B cell (primary cell): ENCODE measurements around the gene KYNU. TPM values are rescaled to one million over a fixed set of nuclear protein-coding genes. Genes with fewer than 3 reads are reported as not detected.
"Not testable (repeated sequence)": the region's sequence is repeated elsewhere in the genome, so short reads cannot be mapped to it uniquely, and the experiment has no call there.

ENCODE experiments used
- ATAC-seq: fragments of 200-7000 bp; cut with Tn5 transposase; one replicate; pipeline ENCODE4 v1.10.0; 2021; ENCODE audit warnings: low read depth, mild to moderate bottlenecking, moderate number of reproducible peaks, moderate library complexity
- CTCF ChIA-PET: fragments of 350-600 bp; sonication (Branson Sonifier 250); formaldehyde crosslinking; loops from one replicate; lab custom pipeline; 2021; ENCODE audit warnings: antibody characterized with exemption, inconsistent platforms; lab: Charles Lee
- POLR2A ChIA-PET: fragments of 350-600 bp; sonication (Branson Sonifier 250); formaldehyde crosslinking; loops from one replicate; lab custom pipeline; 2021; ENCODE audit warnings: antibody characterized with exemption; lab: Charles Lee
- DNase-seq: peaks from one replicate; pipeline ENCODE4 v3.0.0; 2013
- H2AFZ ChIP-seq: 2 replicates; pipeline ENCODE4 v1.6.1; 2012; ENCODE audit warnings: mild to moderate bottlenecking, low read depth, low read length; ENCODE audit not compliant: insufficient read depth, poor library complexity, severe bottlenecking
- H3K27ac ChIP-seq, 2 donors: 1 replicate in 1 of 2; 2 replicates in 1 of 2; pipeline ENCODE4 v1.5.1; 2012 to 2013; ENCODE audit warnings: low read length in 2 of 2, mild to moderate bottlenecking in 2 of 2, moderate library complexity in 1 of 2
- H3K27me3 ChIP-seq, 4 experiments: fragments of 200-600 bp in 1 of 4; sonication (generic) in 1 of 4; replicated peaks in 1 of 4; 1 replicate in 2 of 4; 2 replicates in 2 of 4; pipeline versions ENCODE4 v1.6.1 to v1.7.0; 2013 to 2016; ENCODE audit warnings: low read length in 3 of 4, mild to moderate bottlenecking in 2 of 4, mixed read lengths in 1 of 4, moderate library complexity in 1 of 4; ENCODE audit not compliant: insufficient read depth in 4 of 4, control insufficient read depth in 3 of 4; ENCODE audit errors: control extremely low read depth in 1 of 4
- H3K36me3 ChIP-seq, 2 experiments: replicated peaks in 1 of 2; 1 replicate in 1 of 2; 2 replicates in 1 of 2; pipeline versions ENCODE4 v1.6.1 to v1.7.1; 2013; ENCODE audit warnings: low read length in 1 of 2; ENCODE audit not compliant: insufficient read depth in 2 of 2, control insufficient read depth in 1 of 2; ENCODE audit errors: control extremely low read depth in 1 of 2, extremely low read depth in 1 of 2
- H3K4me1 ChIP-seq, 2 donors: fragments of 200-600 bp in 1 of 2; sonication (generic) in 1 of 2; 1 replicate in 1 of 2; 2 replicates in 1 of 2; pipeline versions ENCODE4 v1.5.1 to v1.6.1; 2013 to 2017; ENCODE audit warnings: low read length in 2 of 2; ENCODE audit not compliant: control insufficient read depth in 2 of 2, insufficient read depth in 2 of 2
- H3K4me2 ChIP-seq: replicated peaks from 2 replicates; pipeline ENCODE3; 2012; ENCODE audit warnings: mild to moderate bottlenecking, low read depth, low read length; ENCODE audit not compliant: poor library complexity, severe bottlenecking
- H3K4me3 ChIP-seq, 5 experiments: fragments of 200-600 bp in 1 of 5; sonication (generic) in 1 of 5; 1 replicate in 3 of 5; 2 replicates in 2 of 5; pipeline versions ENCODE4 v1.5.1 to v1.7.0; 2011 to 2016; ENCODE audit warnings: low read length in 4 of 5, mild to moderate bottlenecking in 4 of 5, low read depth in 2 of 5, control low read depth in 1 of 5, moderate library complexity in 1 of 5; ENCODE audit not compliant: insufficient read depth in 1 of 5; ENCODE audit errors: control extremely low read depth in 1 of 5, extremely low read depth in 1 of 5
- H3K79me2 ChIP-seq: fragments of 200-600 bp; sonication (generic); one replicate; pipeline ENCODE4 v1.6.0; 2016; ENCODE audit warnings: low read length; ENCODE audit not compliant: control insufficient read depth, insufficient read depth
- H3K9ac ChIP-seq: fragments of 200-600 bp; sonication (generic); 2 replicates; pipeline ENCODE4 v1.6.1; 2017; ENCODE audit warnings: mild to moderate bottlenecking, low read length, moderate library complexity
- H3K9me3 ChIP-seq, 3 donors: one replicate each; pipeline versions ENCODE4 v1.6.1 to v1.7.1; 2013; ENCODE audit warnings: low read length in 2 of 3; ENCODE audit not compliant: control insufficient read depth in 2 of 3, insufficient read depth in 1 of 3; ENCODE audit errors: control extremely low read depth in 1 of 3
- H4K20me1 ChIP-seq: 2 replicates; pipeline ENCODE4 v1.6.0; 2012; ENCODE audit warnings: mild to moderate bottlenecking, low read length; ENCODE audit not compliant: insufficient read depth, control insufficient read depth, poor library complexity, severe bottlenecking
- H3K27ac Mint-ChIP-seq: one replicate; pipeline ENCODE4 v1.8.0; 2021; ENCODE audit warnings: mixed read lengths
- H3K27me3 Mint-ChIP-seq: one replicate; pipeline ENCODE4 v1.8.0; 2021; ENCODE audit warnings: mixed read lengths
- H3K4me1 Mint-ChIP-seq: one replicate; pipeline ENCODE4 v1.8.0; 2021; ENCODE audit warnings: mixed read lengths
- H3K4me3 Mint-ChIP-seq: one replicate; pipeline ENCODE4 v1.8.0; 2021; ENCODE audit warnings: mixed read lengths
- H3K9me3 Mint-ChIP-seq: one replicate; pipeline ENCODE4 v1.8.0; 2022; ENCODE audit warnings: mixed read lengths; ENCODE audit not compliant: insufficient read depth
- CTCF ChIP-seq: fragments of 200-600 bp; IDR thresholded peaks from one replicate; pipeline ENCODE4 v1.8.0; 2022; ENCODE audit warnings: antibody characterized with exemption, mild to moderate bottlenecking
- EZH2 ChIP-seq: IDR thresholded peaks from 2 replicates; pipeline ENCODE4 v1.6.1; 2012; ENCODE audit warnings: borderline replicate concordance, low read depth, mild to moderate bottlenecking, moderate library complexity, low read length; ENCODE audit not compliant: insufficient read depth, poor library complexity, severe bottlenecking
- WGBS: methylation state at CpG from one replicate; pipeline ENCODE4 v1.1.5; 2013; ENCODE audit warnings: missing lambda C conversion rate; ENCODE audit not compliant: insufficient coverage; 5-methylcytosine and 5-hydroxymethylcytosine counted together
- intact Hi-C: fragments of 100-400 bp; cut with micrococcal nuclease; formaldehyde crosslinking; loops from one replicate; pipeline ENCODE4 v1.10.0; 2022
- polyA plus RNA-seq: library from polyadenylated mRNA; depleted of rRNA; stranded (reverse); fragments of >200 nt; gene quantifications from 2 replicates; pipeline ENCODE4 v1.2.3, GENCODE V29; 2012
- total RNA-seq, 2 donors: library from RNA; stranded (reverse); fragments of 120-200 nt in 1 of 2; gene quantifications; 1 replicate in 1 of 2; 2 replicates in 1 of 2; pipeline versions ENCODE4 v1.2.3 to v1.2.4, GENCODE V29; 2013 to 2022

Gene KYNU
- total and polyA plus RNA-seq, 2 donors (not counting 1 experiment from before 2014, with no cell fraction given), result 14.5 to 46.2 TPM

- POLR2A ChIA-PET, result no interaction called here
- H3K36me3 ChIP-seq, result no peaks in the 10 kb centered on the region
- Mint-ChIP-seq H3K4me1 (no peaks in the 10 kb centered on the region), H3K9me3 (peaks cover 3% of the 10 kb centered on the region), H3K4me3 (no peak overlapping the region), H3K27me3 (no peaks in the 10 kb centered on the region), H3K27ac (no peak overlapping the region)
- no peak overlapping the region for H3K9ac ChIP-seq
- peaks cover 0 to 6% (median 4%) of the 10 kb centered on the region in 3 donors for H3K9me3 ChIP-seq
- ATAC-seq (no peak), DNase-seq (no peak)
- H3K4me1 ChIP-seq, result no peaks in the 10 kb centered on the region
- WGBS, result 100% methylated on average over 1 of the region's 1 CpG
- no peak overlapping the region for H3K27ac ChIP-seq
- H3K79me2 ChIP-seq, result no peaks in the 10 kb centered on the region
- no peak overlapping the region for H2AFZ ChIP-seq
- no peak overlapping the region for H3K4me3 ChIP-seq
- no peaks in the 10 kb centered on the region for H4K20me1 ChIP-seq
- no peaks in the 10 kb centered on the region for H3K27me3 ChIP-seq
- CTCF ChIA-PET, result no interaction called here
- no peak overlapping the region for H3K4me2 ChIP-seq
- intact Hi-C loops, result no loop called here
- TF ChIP-seq CTCF, result no peak
- no peak for TF ChIP-seq EZH2
Measured at GRCh38 chr2:143051465-143051864, 174.0 kb downstream of the KYNU start.

- H3K27ac Mint-ChIP-seq, ATAC-seq, H2AFZ ChIP-seq, H3K36me3 ChIP-seq, H3K4me1 ChIP-seq, H3K27ac ChIP-seq, H3K4me1 Mint-ChIP-seq, H3K9me3 Mint-ChIP-seq, POLR2A ChIA-PET, DNase-seq, intact Hi-C loops, H3K4me3 ChIP-seq, H3K4me2 ChIP-seq, CTCF ChIA-PET, H3K9ac ChIP-seq, H3K27me3 ChIP-seq, H3K4me3 Mint-ChIP-seq, H3K27me3 Mint-ChIP-seq, H4K20me1 ChIP-seq, H3K79me2 ChIP-seq: not testable (repeated sequence)
- 92% methylated on average over 3 of the region's 4 CpGs for WGBS
- peaks cover 1 to 17% (median 9%) of the 10 kb centered on the region in 3 donors for H3K9me3 ChIP-seq
Measured at GRCh38 chr2:143053437-143053836, 176.0 kb downstream of the KYNU start.
